Endothelial cell of umbilical vein (primary cell): ENCODE measurements around the gene CHST8. TPM values are rescaled to one million over a fixed set of nuclear protein-coding genes. Genes with fewer than 3 reads are reported as not detected.

Experiments used
- BruUV-seq: library from RNA; stranded (reverse); fragments of 400-500 nt; replicated peaks from 2 replicates; lab custom pipeline; 2021; lab: Mats Ljungman, UMichigan
- CTCF ChIA-PET: fragments of 300-600, 350-600 bp; sonication (Branson Sonifier 250); formaldehyde crosslinking; loops from one replicate; lab custom pipeline; 2021; ENCODE audit warnings: antibody characterized with exemption, inconsistent platforms; lab: Charles Lee
- POLR2A ChIA-PET: fragments of 300-600, 350-600 bp; sonication (Branson Sonifier 250); formaldehyde crosslinking; loops from one replicate; lab custom pipeline; 2021; ENCODE audit warnings: antibody characterized with exemption, inconsistent platforms; lab: Charles Lee
- DNase-seq: peaks from one replicate; pipeline ENCODE4 v3.0.0-alpha.2; 2011; ENCODE audit warnings: low read depth, low spot score
- FAIRE-seq: peaks from 2 replicates; lab custom pipeline; 2011; peaks lifted over from hg19 to GRCh38; lab: Jason Lieb, UNC
- H2AFZ ChIP-seq: 2 replicates; pipeline ENCODE4 v1.6.0; 2012; ENCODE audit warnings: low read depth, low read length, control low read depth, inconsistent platforms
- H3K27ac ChIP-seq: 2 replicates; pipeline ENCODE4 v1.5.1; 2011; ENCODE audit warnings: low read depth, mild to moderate bottlenecking, control low read depth, low read length, moderate library complexity; ENCODE audit not compliant: insufficient read depth
- H3K27me3 ChIP-seq, 2 experiments: 2 replicates each; pipeline versions ENCODE4 v1.6.0 to v1.6.1; 2011; ENCODE audit warnings: low read length in 2 of 2, mixed read lengths in 1 of 2; ENCODE audit not compliant: control insufficient read depth in 2 of 2, insufficient read depth in 2 of 2
- H3K36me3 ChIP-seq, 2 experiments: 2 replicates in 1 of 2; 3 replicates in 1 of 2; pipeline ENCODE4 v1.5.1; 2011; ENCODE audit warnings: low read length in 2 of 2, mild to moderate bottlenecking in 1 of 2, moderate library complexity in 1 of 2; ENCODE audit not compliant: control insufficient read depth in 2 of 2, insufficient read depth in 2 of 2; ENCODE audit errors: extremely low read depth in 1 of 2
- H3K4me1 ChIP-seq: 3 replicates; pipeline ENCODE4 v1.5.1; 2011; ENCODE audit warnings: mild to moderate bottlenecking, low read length; ENCODE audit not compliant: control insufficient read depth, insufficient read depth; ENCODE audit errors: extremely low read depth
- H3K4me2 ChIP-seq: 2 replicates; pipeline ENCODE4 v1.6.1; 2011; ENCODE audit warnings: low read length, control low read depth, mixed read lengths; ENCODE audit not compliant: insufficient read depth
- H3K4me3 ChIP-seq, 3 experiments: fragments of 200-600 bp in 1 of 3; sonication (generic), shearing (Covaris generic) in 1 of 3; replicated peaks in 1 of 3; 2 replicates each; pipeline ENCODE4 v1.5.1; 2011 to 2016; ENCODE audit warnings: control low read depth in 3 of 3, low read length in 3 of 3, mild to moderate bottlenecking in 2 of 3, inconsistent platforms in 1 of 3, low read depth in 1 of 3, moderate library complexity in 1 of 3; ENCODE audit not compliant: insufficient read depth in 1 of 3
- H3K79me2 ChIP-seq: 2 replicates; pipeline ENCODE4 v1.6.0; 2012; ENCODE audit warnings: low read length, inconsistent platforms; ENCODE audit not compliant: control insufficient read depth, insufficient read depth
- H3K9ac ChIP-seq: replicated peaks from 2 replicates; pipeline ENCODE3; 2011; ENCODE audit warnings: low read length, control low read depth; ENCODE audit not compliant: insufficient read depth; ENCODE audit errors: extremely low read depth
- H3K9me1 ChIP-seq: replicated peaks from 3 replicates; pipeline ENCODE4 v1.6.0; 2011; ENCODE audit warnings: mild to moderate bottlenecking, low read length; ENCODE audit not compliant: control insufficient read depth, insufficient read depth; ENCODE audit errors: extremely low read depth
- H3K9me3 ChIP-seq: replicated peaks from 2 replicates; pipeline ENCODE4 v1.5.1; 2012; ENCODE audit warnings: low read length, inconsistent platforms; ENCODE audit not compliant: control insufficient read depth, insufficient read depth
- H4K20me1 ChIP-seq: replicated peaks from 2 replicates; pipeline ENCODE3; 2011; ENCODE audit warnings: mild to moderate bottlenecking, low read length; ENCODE audit not compliant: control insufficient read depth, insufficient read depth; ENCODE audit errors: extremely low read depth
- EZH2 ChIP-seq: IDR thresholded peaks from 2 replicates; pipeline ENCODE4 v1.6.1; 2012; ENCODE audit warnings: borderline replicate concordance, low read depth, mild to moderate bottlenecking, moderate library complexity, low read length, inconsistent platforms; ENCODE audit not compliant: severe bottlenecking
- FOS ChIP-seq: IDR thresholded peaks from 2 replicates; pipeline ENCODE4 v1.6.1; 2011; ENCODE audit warnings: mild to moderate bottlenecking, low read length, moderate library complexity, borderline replicate concordance; ENCODE audit not compliant: insufficient read depth
- GATA2 ChIP-seq: IDR thresholded peaks from 2 replicates; pipeline ENCODE4 v1.7.0; 2011; ENCODE audit warnings: low read depth, mild to moderate bottlenecking, moderate library complexity, mixed read lengths, low read length; ENCODE audit not compliant: insufficient read length, insufficient read depth
- JUN ChIP-seq: IDR thresholded peaks from 2 replicates; pipeline ENCODE4 v1.6.1; 2011; ENCODE audit warnings: borderline replicate concordance, low read depth; ENCODE audit not compliant: insufficient read length, insufficient read depth
- MYC ChIP-seq: IDR thresholded peaks from one replicate; pipeline ENCODE4 v1.6.1; 2011; ENCODE audit warnings: mild to moderate bottlenecking, low read depth, low read length
- POLR2A ChIP-seq: IDR thresholded peaks from 2 replicates; pipeline ENCODE4 v1.6.1; 2012; ENCODE audit warnings: low read depth, mild to moderate bottlenecking, control low read depth, low read length
- POLR2AphosphoS5 ChIP-seq: IDR thresholded peaks from 2 replicates; pipeline ENCODE4 v1.6.1; 2012; ENCODE audit warnings: low read depth, mild to moderate bottlenecking, control low read depth, low read length, moderate library complexity; ENCODE audit not compliant: insufficient read depth
- dilution Hi-C: fragments of 300-500 bp; cut with MboI; formaldehyde crosslinking; loops from one replicate; pipeline ENCODE4 v1.15.0; 2019; ENCODE audit warnings: low sequenced_read_pairs; ENCODE audit not compliant: extremely low pct_ligation_motif_present
- intact Hi-C: fragments of 100-400 bp; cut with micrococcal nuclease; formaldehyde crosslinking; loops from one replicate; pipeline ENCODE4 v1.10.0; 2022
- polyA plus RNA-seq, 4 experiments: library from polyadenylated mRNA; depleted of rRNA in 3 of 4; stranded (reverse) in 3 of 4; unstranded in 1 of 4; fragments of >200 nt; gene quantifications; 2 replicates each; pipeline versions ENCODE4 v1.2.1 to v1.2.3, GENCODE V29; 2011 to 2012; ENCODE audit warnings: missing spikeins in 1 of 4
- total RNA-seq: library from RNA; stranded (reverse); gene quantifications from 2 replicates; pipeline ENCODE4 v1.2.3, GENCODE V29; 2021
- TF ChIP-seq, protein P1 (sequence below): IDR thresholded peaks from 2 replicates; pipeline ENCODE4 v1.6.1; 2011; ENCODE audit not compliant: insufficient read depth, insufficient read length
- TF ChIP-seq, protein P2 (sequence below), 2 donors: IDR thresholded peaks; 1 replicate in 1 of 2; 2 replicates in 1 of 2; pipeline ENCODE4 v1.5.1; 2011; ENCODE audit warnings: low read length in 2 of 2, mild to moderate bottlenecking in 2 of 2, moderate library complexity in 2 of 2, control low read depth in 1 of 2, inconsistent platforms in 1 of 2, low read depth in 1 of 2; ENCODE audit not compliant: insufficient read depth in 1 of 2; ENCODE audit errors: extremely low read depth in 1 of 2

The CHST8 gene
- total and polyA plus RNA-seq, 2 donors (not counting 3 experiments of a cell fraction or from before 2014, with no cell fraction given) = not detected

DNA sequence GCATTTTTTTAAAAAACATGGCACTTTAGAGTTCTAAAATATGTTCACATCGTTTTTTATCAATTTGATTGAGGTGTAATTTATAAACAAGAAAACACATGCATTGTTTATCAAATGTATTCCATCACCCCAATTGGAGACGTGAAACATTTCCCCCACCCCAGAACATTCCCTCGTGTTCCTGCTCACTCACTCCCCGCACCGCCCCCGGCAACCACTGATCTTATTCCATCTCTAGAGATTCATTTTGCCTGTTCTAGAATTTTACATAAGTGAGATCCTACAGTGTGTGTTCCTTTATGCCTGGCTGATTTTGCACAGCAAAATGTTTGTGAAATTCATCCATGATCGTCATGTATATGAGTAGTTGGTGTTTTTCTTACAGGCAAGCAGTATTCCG, 124.4 kb downstream of the CHST8 start:
- CTCF ChIA-PET = no interaction called here
- dilution Hi-C loops = no loop called here
- H3K9me1 ChIP-seq = no peaks in the 10 kb centered on the region
- no peak overlapping the region for H3K4me2 ChIP-seq
- H3K9me3 ChIP-seq = no peaks in the 10 kb centered on the region
- TF ChIP-seq, protein P1, sequence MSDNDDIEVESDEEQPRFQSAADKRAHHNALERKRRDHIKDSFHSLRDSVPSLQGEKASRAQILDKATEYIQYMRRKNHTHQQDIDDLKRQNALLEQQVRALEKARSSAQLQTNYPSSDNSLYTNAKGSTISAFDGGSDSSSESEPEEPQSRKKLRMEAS = no peak
- no peak for TF ChIP-seq FOS
- TF ChIP-seq, protein P2, sequence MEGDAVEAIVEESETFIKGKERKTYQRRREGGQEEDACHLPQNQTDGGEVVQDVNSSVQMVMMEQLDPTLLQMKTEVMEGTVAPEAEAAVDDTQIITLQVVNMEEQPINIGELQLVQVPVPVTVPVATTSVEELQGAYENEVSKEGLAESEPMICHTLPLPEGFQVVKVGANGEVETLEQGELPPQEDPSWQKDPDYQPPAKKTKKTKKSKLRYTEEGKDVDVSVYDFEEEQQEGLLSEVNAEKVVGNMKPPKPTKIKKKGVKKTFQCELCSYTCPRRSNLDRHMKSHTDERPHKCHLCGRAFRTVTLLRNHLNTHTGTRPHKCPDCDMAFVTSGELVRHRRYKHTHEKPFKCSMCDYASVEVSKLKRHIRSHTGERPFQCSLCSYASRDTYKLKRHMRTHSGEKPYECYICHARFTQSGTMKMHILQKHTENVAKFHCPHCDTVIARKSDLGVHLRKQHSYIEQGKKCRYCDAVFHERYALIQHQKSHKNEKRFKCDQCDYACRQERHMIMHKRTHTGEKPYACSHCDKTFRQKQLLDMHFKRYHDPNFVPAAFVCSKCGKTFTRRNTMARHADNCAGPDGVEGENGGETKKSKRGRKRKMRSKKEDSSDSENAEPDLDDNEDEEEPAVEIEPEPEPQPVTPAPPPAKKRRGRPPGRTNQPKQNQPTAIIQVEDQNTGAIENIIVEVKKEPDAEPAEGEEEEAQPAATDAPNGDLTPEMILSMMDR (IDR thresholded peaks at IDR 0.05; ENCODE audit: extremely low read depth in 1 of 2, insufficient read depth in 1 of 2, low read depth in 1 of 2, low read length in 2 of 2) = no peak
- TF ChIP-seq EZH2 = no peak
- no peak for TF ChIP-seq POLR2A
- no peak for TF ChIP-seq MYC
- no peak for TF ChIP-seq POLR2AphosphoS5
- no peak for TF ChIP-seq JUN
- TF ChIP-seq GATA2 = no peak
- H3K4me3 ChIP-seq = no peak overlapping the region
- no peak overlapping the region for H2AFZ ChIP-seq
- POLR2A ChIA-PET = no interaction called here
- DNase-seq = no peak
- H3K4me1 ChIP-seq = no peaks in the 10 kb centered on the region
- no peaks in the 10 kb centered on the region for H3K27me3 ChIP-seq
- no peaks in the 10 kb centered on the region for H3K36me3 ChIP-seq
- intact Hi-C loops = no loop called here
- no peaks in the 10 kb centered on the region for H3K79me2 ChIP-seq
- no TSS peak for BruUV-seq
- H3K27ac ChIP-seq = no peak overlapping the region
- H4K20me1 ChIP-seq = no peaks in the 10 kb centered on the region
- no peak overlapping the region for H3K9ac ChIP-seq
- FAIRE-seq = no peak
